HG03460 (cell line): ENCODE measurements around the gene RET.

Experiments
- ATAC-seq: cut with Tn5 transposase; IDR thresholded peaks from one replicate; pipeline ENCODE4 v1.9.1; 2021; ENCODE audit not compliant: unreplicated experiment

The RET gene

DNA sequence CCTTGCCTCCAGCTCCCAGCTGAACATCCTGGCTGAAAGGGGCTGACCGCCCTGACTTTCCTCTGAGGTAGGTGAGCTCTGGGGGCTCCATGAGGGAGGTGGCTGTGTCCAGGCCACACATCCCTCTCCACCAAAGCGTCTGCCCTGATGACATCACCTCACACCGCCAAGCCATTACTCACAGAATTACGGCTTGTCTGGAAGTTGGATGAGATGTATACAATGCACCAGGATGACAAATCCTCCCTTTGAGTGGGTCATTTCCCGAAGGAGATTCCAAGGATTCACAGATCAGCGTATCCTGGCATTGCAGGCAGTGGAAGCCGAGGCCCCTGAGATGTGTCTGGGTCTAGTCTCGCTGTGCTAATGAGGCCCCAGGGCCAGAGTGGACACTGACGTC is 15.1 kb upstream of the RET start:
- no peak for ATAC-seq

DNA sequence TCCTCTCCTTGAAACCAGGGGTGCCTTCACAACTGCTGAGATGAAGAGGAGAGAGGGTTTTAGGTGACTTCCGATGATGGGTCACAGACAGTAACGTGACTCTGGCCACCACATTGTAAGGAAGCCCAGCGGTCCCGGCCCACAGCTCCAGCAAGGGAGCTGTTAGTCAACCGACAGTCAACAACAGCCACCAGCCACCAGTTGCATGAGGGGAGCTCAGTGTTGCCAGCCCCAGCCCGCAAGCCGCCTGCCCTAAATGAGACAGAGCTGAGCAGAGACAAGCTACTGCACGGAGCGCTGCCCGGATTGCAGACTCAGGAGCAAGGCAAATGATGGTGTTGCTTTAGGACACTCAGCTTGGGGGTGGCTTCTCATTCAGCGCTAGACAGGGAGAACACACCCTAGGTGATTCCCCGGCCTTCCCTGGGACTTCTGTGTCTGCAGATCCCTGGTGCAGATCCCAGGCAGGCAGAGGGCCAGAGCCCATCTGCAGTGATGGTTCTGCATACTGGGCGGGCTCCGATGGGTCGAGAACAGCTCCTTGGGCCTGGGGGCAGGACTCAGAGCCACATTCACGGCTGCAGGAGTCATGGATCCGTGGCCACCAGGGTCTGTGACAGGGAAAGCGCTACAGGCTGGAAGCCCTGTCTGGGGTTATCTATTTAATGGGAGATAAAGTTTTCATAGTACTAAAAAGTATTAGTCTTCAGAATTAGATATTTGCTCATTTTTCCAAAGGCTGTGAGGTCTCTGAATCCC is 14.3 kb upstream of the RET start:
- no peak for ATAC-seq

DNA sequence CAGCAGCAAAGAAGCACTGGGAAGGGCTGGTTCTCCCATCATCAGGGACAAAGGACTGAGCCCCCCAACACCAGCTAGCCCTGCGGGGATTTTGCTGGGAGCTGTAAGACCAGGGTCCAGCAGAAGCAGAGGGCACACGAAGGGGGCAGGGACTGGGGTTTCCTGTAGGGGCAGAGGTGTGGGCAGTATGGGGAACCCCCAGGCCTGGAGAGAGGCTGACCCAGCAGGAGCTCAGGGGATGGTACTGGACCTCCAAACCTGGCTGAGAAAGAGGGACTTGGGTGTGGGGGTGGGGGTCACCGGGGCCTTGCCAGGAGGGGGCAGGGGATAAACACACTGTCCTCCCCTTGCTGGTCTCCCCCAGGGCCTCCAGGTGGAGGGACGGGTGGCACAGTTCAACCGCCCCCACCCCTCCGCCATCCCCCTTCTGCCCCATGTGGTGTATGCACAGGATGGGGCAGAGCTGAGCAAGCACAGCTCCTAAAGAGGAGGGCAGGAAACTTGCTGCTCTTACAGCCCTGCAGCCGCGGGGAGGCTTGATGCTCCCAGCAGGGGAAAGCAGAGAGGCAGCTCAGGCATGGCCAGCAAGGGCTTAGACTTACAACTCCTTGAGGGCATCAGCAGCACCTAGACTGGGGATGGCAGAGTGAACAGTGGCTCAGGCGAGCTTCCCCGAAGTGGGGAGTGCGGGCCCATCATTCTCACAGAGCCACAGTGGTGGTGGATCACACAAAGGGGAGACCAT is 12.4 kb upstream of the RET start:
- ATAC-seq = no peak

- no peak for ATAC-seq
These were observed 11.6 kb upstream of the RET start for GRCh38 chr10:43065234-43065633.

- no peak for ATAC-seq
These were observed 11.1 kb upstream of the RET start for GRCh38 chr10:43065761-43066160.

DNA sequence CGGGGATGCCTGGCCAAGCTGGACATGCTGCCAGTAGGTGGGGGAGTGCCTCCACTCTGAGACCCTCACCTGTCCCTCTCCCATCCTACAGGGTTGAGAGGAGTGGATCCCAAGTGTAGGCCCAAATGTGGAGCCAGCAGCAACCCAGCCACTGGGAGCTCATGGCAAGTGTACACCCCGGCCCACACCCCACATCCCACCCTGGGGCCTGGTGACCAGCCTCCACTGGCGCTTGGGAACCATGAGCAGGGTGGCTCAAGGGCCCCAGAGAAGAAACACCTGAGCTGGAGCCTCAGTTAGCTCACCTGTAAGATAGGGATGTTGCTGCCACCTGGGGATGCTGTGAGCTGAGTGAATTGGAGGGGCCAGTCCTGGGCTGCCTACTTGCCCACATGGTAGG is 10.4 kb upstream of the RET start:
- no peak for ATAC-seq

GRCh38 chr10:43067391-43068135 is 9.3 kb upstream of the RET start:
- no peak for ATAC-seq

DNA sequence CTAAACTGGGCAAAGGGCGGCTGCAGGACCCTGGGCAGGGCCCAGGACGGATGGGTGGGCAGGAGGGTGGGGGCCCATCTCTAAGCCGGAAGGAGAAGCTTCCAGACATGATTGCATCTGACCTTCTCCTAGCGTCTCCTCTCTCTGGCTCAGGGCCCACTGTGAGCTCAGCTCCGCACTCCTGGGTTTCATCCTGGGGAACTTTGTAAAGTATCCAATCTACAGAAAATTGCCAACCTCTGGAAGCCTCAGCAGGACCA is 8.8 kb upstream of the RET start:
- no peak for ATAC-seq

- ATAC-seq = no peak
These were observed 8.2 kb upstream of the RET start for GRCh38 chr10:43068471-43069210.

- ATAC-seq = no peak
These were observed 7.7 kb upstream of the RET start for GRCh38 chr10:43069211-43069515.

DNA sequence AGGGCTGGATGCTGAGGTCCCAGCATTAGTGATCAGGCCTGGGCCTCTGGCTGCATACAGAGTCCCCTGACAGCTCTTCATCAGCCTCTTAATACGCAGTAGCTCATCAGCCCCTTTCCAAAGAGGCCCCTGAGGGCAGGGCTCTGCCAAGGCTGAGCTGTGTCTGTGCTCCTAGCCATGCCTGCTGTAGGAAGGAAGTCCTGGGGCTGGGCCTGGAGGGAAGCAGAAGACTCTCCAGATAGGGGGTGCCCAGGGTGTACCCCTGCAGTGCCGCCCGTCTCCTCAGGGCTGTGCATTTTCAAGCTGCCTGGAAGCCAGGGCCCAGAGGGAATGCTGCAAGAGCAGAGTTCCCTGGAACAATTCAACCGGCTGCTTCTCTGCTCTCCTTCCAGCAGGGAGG is 7.3 kb upstream of the RET start:
- no peak for ATAC-seq

- ATAC-seq = no peak
These were observed 6.5 kb upstream of the RET start for GRCh38 chr10:43070121-43071085.

- no peak for ATAC-seq
These were observed 4.8 kb upstream of the RET start for GRCh38 chr10:43071865-43072650.

DNA sequence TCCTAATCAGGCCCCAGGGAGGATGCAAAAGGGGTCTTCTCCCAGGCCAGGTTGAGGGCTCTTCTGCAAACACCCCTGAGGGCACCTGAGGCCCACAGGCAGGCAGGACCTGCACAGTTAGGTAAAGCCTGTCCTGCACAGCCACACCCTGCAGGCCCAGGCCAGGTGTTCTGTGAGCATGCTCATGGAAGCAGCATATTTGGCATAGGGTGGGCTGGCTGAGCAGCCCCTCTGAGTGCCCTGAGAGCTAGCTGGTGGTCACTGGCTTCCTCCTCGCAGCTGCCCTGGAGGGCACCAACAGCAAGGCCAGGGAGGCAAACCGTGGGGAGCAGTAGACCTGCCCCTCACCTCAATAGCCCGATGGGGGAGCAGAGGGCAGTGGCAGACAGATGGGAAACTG is 3.7 kb upstream of the RET start:
- ATAC-seq = no peak

- no peak for ATAC-seq
These were observed 3.1 kb upstream of the RET start for GRCh38 chr10:43073721-43074120.

DNA sequence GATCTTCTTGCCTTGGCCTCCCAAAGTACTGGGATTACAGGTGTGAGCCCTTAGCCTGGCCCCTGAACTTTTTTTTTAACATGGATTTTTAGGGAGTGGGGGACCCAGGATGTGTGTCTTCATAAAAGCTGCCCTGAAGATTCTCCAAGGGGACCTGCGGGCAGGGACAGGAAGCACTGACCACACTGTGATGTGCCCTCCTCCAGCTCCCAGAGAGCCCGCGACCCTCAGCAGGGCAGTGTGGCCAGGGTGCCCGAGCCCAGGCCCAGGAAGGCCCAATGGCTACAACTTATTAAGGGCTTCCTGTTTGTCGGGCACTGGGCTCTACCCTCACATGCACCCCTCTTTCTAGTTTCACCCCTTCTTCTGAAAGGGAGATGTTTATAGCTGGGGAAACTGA is 2.5 kb upstream of the RET start:
- no peak for ATAC-seq

- no peak for ATAC-seq
These were observed 1.9 kb upstream of the RET start for GRCh38 chr10:43074827-43075611.

DNA sequence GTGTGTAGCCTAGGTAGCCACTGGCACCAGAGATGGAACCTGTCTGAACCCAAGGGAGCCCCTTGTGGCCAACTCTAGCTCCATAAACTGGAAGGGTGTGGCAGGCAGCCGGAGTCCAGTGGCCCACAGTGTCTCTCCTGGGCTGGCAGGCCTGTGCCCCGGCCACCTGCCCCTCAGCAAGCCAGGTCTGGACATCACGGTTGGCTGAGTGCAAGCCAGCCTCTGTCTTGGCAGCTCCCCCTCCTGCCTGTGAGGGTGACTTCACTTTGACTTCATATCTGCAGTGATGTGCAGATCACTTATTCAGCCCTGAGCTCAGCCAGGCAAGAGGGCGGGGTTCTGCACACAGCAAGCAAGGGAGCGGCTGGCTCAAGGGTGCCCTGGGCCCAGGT is 1.3 kb upstream of the RET start:
- no peak for ATAC-seq

DNA sequence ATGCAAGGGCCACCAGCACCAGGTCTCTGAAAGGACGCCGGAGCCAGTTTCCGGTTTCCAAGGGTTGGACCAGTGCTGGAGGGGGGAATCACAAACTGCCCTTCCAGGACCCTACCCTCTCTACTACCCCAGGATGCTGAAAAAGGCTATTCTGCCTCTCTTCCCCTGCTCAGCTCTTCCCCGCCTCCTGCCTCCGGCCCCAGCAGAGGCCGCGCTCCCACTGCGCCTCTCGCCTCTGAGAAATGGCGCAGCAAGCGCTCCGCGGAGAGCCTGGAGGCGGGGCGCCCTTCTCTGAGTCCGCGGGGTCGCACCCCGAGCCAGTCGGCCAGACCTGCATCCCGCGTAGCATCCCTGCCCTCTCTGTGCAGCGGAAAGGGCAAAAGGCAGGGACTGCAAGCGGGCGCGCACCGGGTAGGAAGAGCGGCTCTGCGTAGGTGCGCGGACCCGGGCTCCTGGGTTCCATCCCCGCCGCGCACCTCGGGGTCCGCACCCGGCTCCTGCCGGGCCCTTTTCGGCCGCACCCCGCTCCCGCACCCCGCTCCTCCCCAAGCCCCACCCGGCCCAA is 476 bp upstream of the RET start:
- no peak for ATAC-seq
